Measurements from ENCODE around the gene ZBTB24.

The ZBTB24 gene

DNA sequence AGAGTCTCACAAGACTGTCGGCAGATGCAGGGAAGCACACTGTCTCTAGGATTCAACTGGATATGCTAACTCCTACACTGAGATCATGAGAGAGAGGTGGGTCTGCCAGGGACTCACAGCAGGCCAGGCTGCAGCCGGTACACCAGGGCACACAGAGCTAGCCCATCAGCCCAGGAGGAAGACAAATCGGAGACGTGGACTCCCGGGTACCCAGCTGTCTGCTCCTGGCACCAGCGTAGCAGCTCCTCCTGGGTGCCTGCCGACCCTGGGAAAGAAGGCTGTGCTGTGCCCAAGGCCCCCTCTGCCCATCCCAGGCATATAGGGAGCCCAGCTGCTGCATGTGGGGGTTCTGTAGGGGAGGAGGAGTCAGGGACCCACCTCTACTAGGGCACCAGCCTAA is 34.4 kb downstream of the ZBTB24 start:
- H3K4me3 ChIP-seq (ENCODE audit: control insufficient read depth, low read depth, low read length), result no peak overlapping the region
- DNase-seq (ENCODE audit: low read depth), result no peak
- TF ChIP-seq, protein P1, sequence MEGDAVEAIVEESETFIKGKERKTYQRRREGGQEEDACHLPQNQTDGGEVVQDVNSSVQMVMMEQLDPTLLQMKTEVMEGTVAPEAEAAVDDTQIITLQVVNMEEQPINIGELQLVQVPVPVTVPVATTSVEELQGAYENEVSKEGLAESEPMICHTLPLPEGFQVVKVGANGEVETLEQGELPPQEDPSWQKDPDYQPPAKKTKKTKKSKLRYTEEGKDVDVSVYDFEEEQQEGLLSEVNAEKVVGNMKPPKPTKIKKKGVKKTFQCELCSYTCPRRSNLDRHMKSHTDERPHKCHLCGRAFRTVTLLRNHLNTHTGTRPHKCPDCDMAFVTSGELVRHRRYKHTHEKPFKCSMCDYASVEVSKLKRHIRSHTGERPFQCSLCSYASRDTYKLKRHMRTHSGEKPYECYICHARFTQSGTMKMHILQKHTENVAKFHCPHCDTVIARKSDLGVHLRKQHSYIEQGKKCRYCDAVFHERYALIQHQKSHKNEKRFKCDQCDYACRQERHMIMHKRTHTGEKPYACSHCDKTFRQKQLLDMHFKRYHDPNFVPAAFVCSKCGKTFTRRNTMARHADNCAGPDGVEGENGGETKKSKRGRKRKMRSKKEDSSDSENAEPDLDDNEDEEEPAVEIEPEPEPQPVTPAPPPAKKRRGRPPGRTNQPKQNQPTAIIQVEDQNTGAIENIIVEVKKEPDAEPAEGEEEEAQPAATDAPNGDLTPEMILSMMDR (conservative IDR thresholded peaks at IDR 0.05; ENCODE audit: control insufficient read depth, insufficient read depth, low read depth, low read length), result no peak

DNA sequence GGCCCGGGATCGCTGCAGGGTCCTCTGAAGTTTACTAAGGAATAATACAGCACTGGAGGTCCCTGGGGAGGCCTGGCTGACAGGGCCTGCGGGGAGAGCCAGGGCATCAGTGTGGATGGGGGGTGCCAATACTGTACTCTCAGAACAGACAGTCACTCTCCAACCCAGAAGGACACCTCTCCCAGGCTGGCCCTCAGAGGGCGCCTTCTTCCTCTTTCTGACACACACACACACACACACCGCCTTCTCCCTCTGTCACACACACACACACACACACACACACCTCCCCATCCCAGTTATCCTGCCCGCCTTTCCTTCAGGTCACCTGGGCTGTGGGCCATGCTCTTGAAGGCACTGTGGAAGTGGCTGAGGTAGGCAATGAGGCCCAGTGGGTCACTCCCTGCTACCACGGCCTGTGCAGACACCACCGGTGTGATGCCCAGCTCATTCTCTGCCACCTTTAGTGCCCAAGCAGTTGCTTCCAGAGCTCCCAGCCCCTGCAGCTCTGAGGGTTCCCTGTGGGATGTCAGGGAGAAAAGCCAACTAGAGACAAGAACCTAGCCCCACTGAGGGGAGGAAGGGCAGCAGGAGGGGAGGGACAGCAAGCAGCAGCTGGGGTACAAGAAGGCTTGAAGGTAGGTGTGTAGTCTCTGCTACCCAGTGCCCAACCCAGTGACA is 35.0 kb downstream of the ZBTB24 start:
- TF ChIP-seq, protein P1 (conservative IDR thresholded peaks at IDR 0.05; ENCODE audit: control insufficient read depth, insufficient read depth, low read depth, low read length), result no peak

DNA sequence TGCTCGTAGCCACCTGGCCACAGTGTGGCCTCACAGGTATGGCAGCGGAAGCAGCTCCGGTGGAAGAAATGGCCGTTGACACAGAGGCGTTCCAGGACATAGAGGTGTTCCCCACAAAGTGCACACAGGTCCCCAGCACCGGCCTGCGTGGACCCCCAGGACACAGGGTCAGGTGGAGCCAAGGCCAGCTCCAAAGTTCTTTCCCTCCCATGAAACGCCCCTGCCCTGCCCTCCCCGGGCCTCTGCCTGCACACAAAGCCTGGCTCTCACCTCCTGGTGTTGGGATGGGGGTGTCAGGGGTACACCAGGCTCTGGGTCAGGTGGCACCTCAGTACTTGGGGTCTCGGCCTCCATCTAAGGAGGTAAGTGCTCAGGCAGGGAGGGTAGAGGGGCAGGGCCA is 35.9 kb downstream of the ZBTB24 start:
- no peak for DNase-seq (ENCODE audit: low read depth)

More for the DNA sequence above, 35.0 kb downstream of the ZBTB24 start:
- H3K4me3 ChIP-seq (ENCODE audit: control insufficient read depth, low read depth, low read length), result no peak overlapping the region
- DNase-seq (ENCODE audit: low read depth), result peak; percentile 31

DNA sequence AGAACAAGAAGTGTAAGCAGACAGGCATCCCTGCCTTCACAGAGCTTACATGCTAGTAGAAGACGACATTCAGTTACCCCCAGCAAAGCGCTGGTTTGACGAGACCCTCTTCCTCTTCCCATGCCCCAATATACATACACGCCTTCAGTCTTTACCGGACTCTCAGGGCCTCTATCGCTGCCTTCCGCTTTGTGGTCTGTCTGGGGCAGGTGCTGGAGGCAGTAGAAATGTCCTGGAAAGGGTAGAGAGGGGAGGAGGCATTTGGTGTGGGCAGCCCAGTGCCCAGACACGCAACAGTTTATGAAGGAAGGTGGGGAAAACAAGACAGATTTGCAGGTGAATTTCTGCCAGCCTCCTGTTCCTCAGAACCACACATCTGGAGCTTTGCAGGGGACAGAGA is 36.5 kb downstream of the ZBTB24 start:
- DNase-seq (ENCODE audit: low read depth), result no peak
- no peak overlapping the region for H3K4me3 ChIP-seq (ENCODE audit: control insufficient read depth, low read depth, low read length)
- TF ChIP-seq, protein P1 (conservative IDR thresholded peaks at IDR 0.05; ENCODE audit: control insufficient read depth, insufficient read depth, low read depth, low read length), result no peak

More for the DNA sequence above, 35.9 kb downstream of the ZBTB24 start:
- TF ChIP-seq, protein P1 (conservative IDR thresholded peaks at IDR 0.05; ENCODE audit: control insufficient read depth, insufficient read depth, low read depth, low read length), result no peak
- H3K4me3 ChIP-seq (ENCODE audit: control insufficient read depth, low read depth, low read length), result no peak overlapping the region

DNA sequence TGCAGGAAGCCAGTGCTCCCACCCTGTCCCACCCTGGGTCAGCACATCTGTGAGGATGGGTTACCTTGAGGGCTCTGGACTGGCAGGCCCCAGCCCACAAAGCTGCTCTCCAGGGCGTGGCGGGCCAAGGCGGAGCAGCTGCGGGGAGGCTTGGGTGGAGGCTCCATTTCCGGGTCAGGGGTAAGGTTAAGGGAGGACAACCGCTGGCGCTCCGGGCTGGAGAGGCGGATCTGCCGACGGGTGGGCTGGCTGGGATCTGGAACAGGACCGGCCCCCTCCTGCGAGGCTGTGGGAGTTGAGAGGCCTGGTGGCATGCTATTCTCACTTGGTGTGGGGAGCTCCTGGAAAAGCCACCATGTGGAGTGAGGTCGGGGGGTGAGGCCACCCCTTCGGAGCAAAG is 36.9 kb downstream of the ZBTB24 start:
- DNase-seq (ENCODE audit: low read depth), result no peak
- H3K4me3 ChIP-seq (ENCODE audit: control insufficient read depth, low read depth, low read length), result no peak overlapping the region
- TF ChIP-seq, protein P1 (conservative IDR thresholded peaks at IDR 0.05; ENCODE audit: control insufficient read depth, insufficient read depth, low read depth, low read length), result no peak

DNA sequence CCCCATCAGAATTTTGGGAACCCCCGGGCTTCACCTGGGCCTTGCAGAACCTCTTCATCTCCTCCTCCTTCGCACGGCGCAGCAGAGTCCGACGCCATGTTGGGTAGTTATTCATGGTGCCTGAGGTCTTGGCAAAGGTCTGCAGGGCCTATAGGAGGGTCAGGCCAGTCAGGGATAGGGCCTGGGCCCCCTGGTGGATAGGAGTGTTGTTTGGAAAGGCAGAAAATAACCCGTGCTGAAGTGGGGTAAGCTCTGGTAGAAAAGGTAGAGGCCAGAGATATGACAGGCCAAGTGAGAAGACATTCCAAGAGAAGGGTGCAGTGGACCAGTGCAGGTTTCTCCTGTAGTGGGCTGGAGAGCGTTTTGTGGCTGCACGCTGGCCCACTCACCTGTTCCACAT is 37.6 kb downstream of the ZBTB24 start:
- no peak overlapping the region for H3K4me3 ChIP-seq (ENCODE audit: control insufficient read depth, low read depth, low read length)
- TF ChIP-seq, protein P1 (conservative IDR thresholded peaks at IDR 0.05; ENCODE audit: control insufficient read depth, insufficient read depth, low read depth, low read length), result peak; percentile 16
- DNase-seq (ENCODE audit: low read depth), result no peak

Measured in fibroblast of mammary gland (primary cell).